Stimulated activated naive B cell treated with anti-CD40 and anti-IgM and Interleukin-4, amounts not matched to agents 10 μg/mL and 1 μg/mL and 100 μg/mL, for 72 hours (primary cell): ENCODE measurements around the gene ZNF253.
"Not testable (repeated sequence)": the region's sequence is repeated elsewhere in the genome, so short reads cannot be mapped to it uniquely, and the experiment has no call there.

ENCODE experiments used
- ATAC-seq, 2 donors: fragments of 150-1000 bp; cut with Tn5 transposase; replicated peaks; 2 replicates each; pipeline ENCODE4 v1.10.0; 2021; ENCODE audit warnings: moderate library complexity in 1 of 2
- DNase-seq: peaks from one replicate; pipeline ENCODE4 v3.0.0; 2021
- H3K27ac Mint-ChIP-seq: one replicate; pipeline ENCODE4 v1.8.0; 2022; ENCODE audit warnings: mild to moderate bottlenecking, mixed read lengths
- H3K27me3 Mint-ChIP-seq, 2 donors: one replicate each; pipeline ENCODE4 v1.8.0; 2022; ENCODE audit warnings: mixed read lengths in 2 of 2
- H3K36me3 Mint-ChIP-seq, 2 donors: one replicate each; pipeline ENCODE4 v1.8.0; 2022; ENCODE audit warnings: mixed read lengths in 2 of 2, mild to moderate bottlenecking in 1 of 2
- H3K4me1 Mint-ChIP-seq, 2 donors: one replicate each; pipeline ENCODE4 v1.8.0; 2022; ENCODE audit warnings: mixed read lengths in 2 of 2, mild to moderate bottlenecking in 1 of 2
- H3K4me3 Mint-ChIP-seq, 2 donors: one replicate each; pipeline ENCODE4 v1.8.0; 2022; ENCODE audit warnings: mild to moderate bottlenecking in 2 of 2, mixed read lengths in 2 of 2, moderate library complexity in 1 of 2
- H3K9me3 Mint-ChIP-seq, 2 donors: one replicate each; pipeline ENCODE4 v1.8.0; 2022; ENCODE audit warnings: mixed read lengths in 2 of 2, mild to moderate bottlenecking in 1 of 2

Gene ZNF253

GRCh38 chr19:19865750-19866610, at the start of gene ZNF253:
ZNF253 (plus strand) TSS chr19:19865882; CDS start chr19:19865997, 115 bp downstream.
- H3K36me3 Mint-ChIP-seq, result peaks cover 6 to 23% of the 10 kb centered on the region in 2 donors
- peaks cover 3% of the 10 kb centered on the region in 2 donors for H3K9me3 Mint-ChIP-seq
- H3K4me1 Mint-ChIP-seq, result peaks cover 19 to 35% of the 10 kb centered on the region in 2 donors
- H3K4me3 Mint-ChIP-seq, result peak within 1 kb of the TSS; percentile 99 to 100
- DNase-seq, result peak; percentile 93
- peaks cover 0 to under 1% of the 10 kb centered on the region in 2 donors for H3K27me3 Mint-ChIP-seq
- peak within 1 kb of the TSS; percentile 100 for H3K27ac Mint-ChIP-seq
- ATAC-seq, result peak; percentile 90 to 91

GRCh38 chr19:19816679-19817078, 49.0 kb upstream of the ZNF253 start:
- Mint-ChIP-seq H3K27me3 (no peaks in the 10 kb centered on the region), H3K27ac (peak overlapping the region; percentile 94), H3K4me3 (peak overlapping the region in 1 of 2 donors; percentile 61), H3K4me1 (peaks cover 35 to 67% of the 10 kb centered on the region in 2 donors), H3K36me3 (peaks cover 64 to 82% of the 10 kb centered on the region in 2 donors), H3K9me3 (peaks cover 5 to 11% of the 10 kb centered on the region in 2 donors)
- DNase-seq, result no peak
- ATAC-seq, result no peak

DNA sequence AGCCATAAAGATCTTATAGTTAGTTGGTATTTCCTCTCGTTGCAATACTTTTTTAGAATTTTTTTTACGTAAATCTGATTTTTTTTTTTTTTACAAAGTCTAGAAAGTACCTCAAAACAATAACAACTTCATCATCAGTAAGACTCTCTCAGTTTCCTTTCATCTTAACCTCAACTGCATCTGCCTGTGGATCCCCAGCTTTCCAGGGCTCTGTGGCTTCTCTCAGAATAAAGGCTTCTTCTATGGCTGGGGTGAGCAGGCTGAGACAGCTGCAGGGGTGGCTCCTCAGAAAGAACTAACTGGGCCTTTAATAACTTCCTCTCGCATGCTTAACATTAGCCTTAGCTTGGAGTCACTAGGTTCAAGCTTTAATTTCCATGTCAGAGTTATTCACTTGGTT, 48.3 kb upstream of the ZNF253 start:
- peaks cover 60 to 77% of the 10 kb centered on the region in 2 donors for H3K36me3 Mint-ChIP-seq
- H3K4me3 Mint-ChIP-seq, result peak overlapping the region; percentile 49 to 61
- peak; percentile 65 for DNase-seq
- H3K27ac Mint-ChIP-seq, result peak overlapping the region; percentile 94
- peak; percentile 53 to 64 for ATAC-seq
- H3K27me3 Mint-ChIP-seq, result no peaks in the 10 kb centered on the region
- H3K9me3 Mint-ChIP-seq, result peaks cover 5 to 11% of the 10 kb centered on the region in 2 donors
- peaks cover 30 to 60% of the 10 kb centered on the region in 2 donors for H3K4me1 Mint-ChIP-seq

- Mint-ChIP-seq H3K4me1 (peaks cover 27 to 58% of the 10 kb centered on the region in 2 donors), H3K27me3 (no peaks in the 10 kb centered on the region), H3K36me3 (peaks cover 42 to 53% of the 10 kb centered on the region in 2 donors), H3K27ac (peak overlapping the region; percentile 99), H3K4me3 (peak overlapping the region; percentile 96 to 98), H3K9me3 (peaks cover 0 to 9% of the 10 kb centered on the region in 2 donors)
- DNase-seq, result peak; percentile 35
- peak; percentile 12 to 18 for ATAC-seq
These were observed 44.8 kb upstream of the ZNF253 start for GRCh38 chr19:19820774-19821320.

- DNase-seq (peak; percentile 95), ATAC-seq (peak; percentile 81 to 88)
- Mint-ChIP-seq H3K9me3 (peaks cover 0 to 12% of the 10 kb centered on the region in 2 donors), H3K4me3 (peak within 1 kb of the TSS; percentile 96 to 98), H3K36me3 (peaks cover 40 to 52% of the 10 kb centered on the region in 2 donors), H3K27ac (peak within 1 kb of the TSS; percentile 99), H3K27me3 (no peaks in the 10 kb centered on the region), H3K4me1 (peaks cover 27 to 58% of the 10 kb centered on the region in 2 donors)
These were observed 44.2 kb upstream of the ZNF253 start, which contains the start of gene ZNF506 for GRCh38 chr19:19821366-19821951. ZNF506 (minus strand) TSS chr19:19821750; CDS start chr19:19821603, 147 bp downstream.

DNA sequence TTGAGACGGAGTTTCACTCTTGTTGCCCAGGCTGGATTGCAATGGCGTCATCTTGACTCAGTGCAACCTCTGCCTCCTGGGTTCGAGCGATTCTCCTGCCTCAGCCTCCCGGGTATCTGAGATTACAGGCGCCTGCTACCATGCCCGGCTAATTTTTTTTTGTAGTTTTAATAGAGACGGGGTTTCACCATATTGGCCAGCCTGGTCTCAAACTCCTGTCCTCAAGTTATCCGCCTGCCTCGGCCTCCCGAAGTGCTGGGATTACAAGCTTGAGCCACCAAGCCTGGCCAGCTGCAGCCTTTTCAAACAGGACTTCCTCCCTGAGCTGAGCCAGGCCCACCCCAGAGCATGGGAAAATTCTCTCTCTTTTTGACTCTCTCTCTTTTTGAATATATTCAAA, 43.7 kb upstream of the ZNF253 start:
- not testable (repeated sequence) for ATAC-seq

DNA sequence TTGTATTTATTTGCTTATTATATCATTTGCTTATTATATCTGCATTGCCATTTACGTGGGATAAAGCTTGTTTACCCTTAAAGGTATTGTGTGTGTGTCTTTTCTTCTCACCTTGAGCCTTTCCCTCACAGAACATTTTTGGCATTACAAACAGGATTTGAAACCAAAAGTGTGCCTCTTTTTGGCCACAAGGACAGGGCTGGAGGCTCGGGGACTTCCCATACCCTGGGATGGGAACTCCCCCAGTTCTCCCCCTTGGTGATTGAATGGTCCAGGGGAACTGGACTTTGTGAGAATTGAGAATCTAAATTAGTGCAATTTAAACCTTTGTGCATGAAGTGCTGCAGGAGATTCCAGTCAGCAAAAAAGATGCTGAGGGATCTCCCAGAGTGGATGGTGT, 41.8 kb upstream of the ZNF253 start:
- DNase-seq, result peak; percentile 83
- Mint-ChIP-seq H3K4me3 (peak overlapping the region in 1 of 2 donors; percentile 62), H3K36me3 (peaks cover 35 to 49% of the 10 kb centered on the region in 2 donors), H3K27ac (peak overlapping the region; percentile 68), H3K9me3 (peaks cover 5 to 25% of the 10 kb centered on the region in 2 donors), H3K4me1 (peaks cover 19 to 37% of the 10 kb centered on the region in 2 donors), H3K27me3 (no peaks in the 10 kb centered on the region)
- ATAC-seq, result peak; percentile 64 to 67

More for the DNA sequence above, 43.7 kb upstream of the ZNF253 start:
- peaks cover 0 to 14% of the 10 kb centered on the region in 2 donors for H3K9me3 Mint-ChIP-seq
- H3K36me3 Mint-ChIP-seq, result peaks cover 39 to 54% of the 10 kb centered on the region in 2 donors
- DNase-seq, H3K27me3 Mint-ChIP-seq: not testable (repeated sequence)
- H3K4me1 Mint-ChIP-seq, result peaks cover 26 to 55% of the 10 kb centered on the region in 2 donors
- H3K4me3 Mint-ChIP-seq, result peak overlapping the region; percentile 96 to 98
- peak overlapping the region; percentile 93 for H3K27ac Mint-ChIP-seq

DNA sequence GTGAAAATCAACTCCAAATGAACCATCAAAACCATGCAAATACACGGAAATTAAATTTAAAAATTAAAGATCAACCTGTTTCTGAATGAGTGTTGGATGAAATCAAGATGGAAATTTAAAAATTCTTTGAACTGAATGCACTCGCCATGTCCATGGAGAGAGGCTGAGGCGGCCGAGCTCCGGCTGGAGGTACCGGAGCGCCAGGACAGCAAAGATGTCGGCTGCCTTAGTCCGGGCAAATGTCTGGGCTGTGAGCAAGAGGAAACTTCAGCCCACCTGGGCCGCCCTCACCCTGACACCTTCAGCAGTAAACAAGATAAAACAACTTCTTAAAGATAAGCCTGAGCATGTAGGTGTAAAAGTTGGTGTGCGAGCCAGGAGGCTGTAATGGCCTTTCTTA, 38.8 kb upstream of the ZNF253 start:
- H3K36me3 Mint-ChIP-seq, result peaks cover 20 to 43% of the 10 kb centered on the region in 2 donors
- DNase-seq, result no peak
- H3K4me1 Mint-ChIP-seq, result peaks cover 11 to 18% of the 10 kb centered on the region in 2 donors
- no peaks in the 10 kb centered on the region for H3K27me3 Mint-ChIP-seq
- peaks cover 23 to 41% of the 10 kb centered on the region in 2 donors for H3K9me3 Mint-ChIP-seq
- ATAC-seq, result no peak
- H3K4me3 Mint-ChIP-seq, result no peak overlapping the region
- no peak overlapping the region for H3K27ac Mint-ChIP-seq

GRCh38 chr19:19835560-19836038, 30.1 kb upstream of the ZNF253 start:
- Mint-ChIP-seq H3K27me3 (no peaks in the 10 kb centered on the region), H3K4me3 (no peak overlapping the region), H3K4me1 (no peaks in the 10 kb centered on the region), H3K27ac (no peak overlapping the region), H3K36me3 (peaks cover 16 to 23% of the 10 kb centered on the region in 2 donors), H3K9me3 (peaks cover 19 to 26% of the 10 kb centered on the region in 2 donors)
- no peak for DNase-seq
- ATAC-seq, result no peak

- Mint-ChIP-seq H3K9me3 (peaks cover 0 to 3% of the 10 kb centered on the region in 2 donors), H3K27me3 (no peaks in the 10 kb centered on the region), H3K4me1 (peaks cover 1 to 13% of the 10 kb centered on the region in 2 donors), H3K4me3 (no peak overlapping the region), H3K36me3 (peaks cover 14 to 18% of the 10 kb centered on the region in 2 donors), H3K27ac (no peak overlapping the region)
- no peak for DNase-seq
- no peak for ATAC-seq
These were observed 17.9 kb upstream of the ZNF253 start for GRCh38 chr19:19847781-19848180.

GRCh38 chr19:19849056-19849455, 16.6 kb upstream of the ZNF253 start:
- DNase-seq, result no peak
- peak; percentile 39 to 43 for ATAC-seq
- Mint-ChIP-seq H3K27ac (peak overlapping the region; percentile 42), H3K4me1 (peaks cover 1 to 13% of the 10 kb centered on the region in 2 donors), H3K9me3 (peaks cover 0 to 1% of the 10 kb centered on the region in 2 donors), H3K36me3 (peaks cover 7 to 13% of the 10 kb centered on the region in 2 donors), H3K4me3 (no peak overlapping the region), H3K27me3 (no peaks in the 10 kb centered on the region)

GRCh38 chr19:19851740-19852139, 13.9 kb upstream of the ZNF253 start:
- H3K9me3 Mint-ChIP-seq, DNase-seq, H3K4me3 Mint-ChIP-seq, H3K36me3 Mint-ChIP-seq, H3K27me3 Mint-ChIP-seq: not testable (repeated sequence)
- Mint-ChIP-seq H3K27ac (peak overlapping the region; percentile 26), H3K4me1 (peaks cover 3 to 13% of the 10 kb centered on the region in 2 donors)
- peak in 1 of 2 donors; percentile 55 for ATAC-seq

DNA sequence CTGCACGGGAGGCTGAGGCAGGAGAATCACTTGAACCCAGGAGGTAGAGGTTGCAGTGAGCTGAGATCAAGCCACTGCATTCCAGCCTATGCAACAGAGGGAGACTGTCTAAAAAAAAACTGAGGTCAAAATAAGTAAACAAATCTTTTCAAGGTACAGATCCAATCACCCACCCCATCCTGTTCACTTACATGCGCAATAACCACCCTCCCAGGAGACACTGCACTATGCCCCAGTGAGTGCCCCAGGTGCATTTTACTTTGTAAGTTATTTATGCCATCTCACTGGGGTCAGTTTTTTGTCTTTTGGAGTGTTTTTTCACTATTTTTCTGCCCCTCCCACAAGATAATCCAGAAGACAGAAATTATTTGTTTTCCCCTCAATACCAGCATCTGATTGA, 6.9 kb upstream of the ZNF253 start:
- ATAC-seq, result no peak
- no peak for DNase-seq
- H3K27me3 Mint-ChIP-seq, result peaks cover 0 to 7% of the 10 kb centered on the region in 2 donors
- H3K4me3 Mint-ChIP-seq, result no peak overlapping the region
- peaks cover 6 to 14% of the 10 kb centered on the region in 2 donors for H3K36me3 Mint-ChIP-seq
- peak overlapping the region; percentile 32 for H3K27ac Mint-ChIP-seq
- peaks cover 3 to 5% of the 10 kb centered on the region in 2 donors for H3K9me3 Mint-ChIP-seq
- peaks cover 17 to 21% of the 10 kb centered on the region in 2 donors for H3K4me1 Mint-ChIP-seq
